ENCODE results near the gene NELFCD.
"Not testable (repeated sequence)": the region's sequence is repeated elsewhere in the genome, so short reads cannot be mapped to it uniquely, and the experiment has no call there.

NELFCD gene

DNA sequence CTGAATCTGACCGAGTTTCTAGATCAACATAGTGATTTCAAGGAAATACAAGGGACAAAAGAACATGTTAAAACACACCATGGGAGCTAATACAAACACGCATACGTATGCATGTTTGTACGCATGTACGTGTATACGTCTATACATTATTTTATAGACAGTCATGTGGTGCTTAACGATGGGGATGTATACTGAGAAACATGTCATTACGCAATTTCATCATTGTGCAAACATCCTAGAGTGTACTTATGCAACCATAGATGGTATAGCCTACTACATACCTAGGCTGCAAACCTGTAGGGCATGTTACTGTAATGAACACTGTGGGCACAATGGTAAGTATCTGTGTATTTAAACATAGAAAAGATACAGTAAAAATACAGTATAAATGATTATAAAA lies 25.0 kb upstream of the NELFCD start:
- Histone ChIP-seq H3K4me3 (ENCODE audit: low read length) (no peak overlapping the region), H3K9ac (ENCODE audit: low read length) (no peak overlapping the region), H3K27me3 (ENCODE audit: control insufficient read depth, insufficient read depth, low read length) (no peaks in the 10 kb centered on the region), H3K27ac (ENCODE audit: low read length) (no peak overlapping the region), H3K36me3 (ENCODE audit: control insufficient read depth, low read depth, low read length) (no peaks in the 10 kb centered on the region), H3K9me3 (ENCODE audit: control insufficient read depth, low read depth, low read length) (no peaks in the 10 kb centered on the region), H3K4me1 (ENCODE audit: control insufficient read depth, low read depth, low read length) (no peaks in the 10 kb centered on the region)

DNA sequence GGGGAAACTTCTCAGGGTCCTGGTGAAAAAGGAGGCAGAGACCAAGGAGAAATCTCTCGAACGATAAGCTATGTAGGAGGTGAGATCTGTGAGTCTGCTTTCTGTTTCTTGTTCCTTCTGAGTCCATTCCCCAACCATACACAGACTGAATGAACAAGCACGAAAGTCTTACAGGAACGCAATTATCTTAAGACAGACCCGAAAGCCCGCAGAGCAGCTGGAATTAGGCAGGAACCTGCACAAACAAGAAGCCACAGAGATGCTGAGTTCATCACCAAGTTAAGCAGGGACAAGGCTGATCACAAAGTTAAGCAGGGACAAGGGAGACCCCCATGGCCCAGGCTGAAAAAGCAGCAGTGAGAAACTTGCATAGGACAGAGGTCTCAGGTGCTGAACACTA lies 21.4 kb upstream of the NELFCD start:
- Histone ChIP-seq H3K27me3 (ENCODE audit: control insufficient read depth, insufficient read depth, low read length) (no peaks in the 10 kb centered on the region), H3K36me3 (ENCODE audit: control insufficient read depth, low read depth, low read length) (no peaks in the 10 kb centered on the region), H3K9ac (ENCODE audit: low read length) (no peak overlapping the region), H3K4me1 (ENCODE audit: control insufficient read depth, low read depth, low read length) (no peaks in the 10 kb centered on the region), H3K9me3 (ENCODE audit: control insufficient read depth, low read depth, low read length) (no peaks in the 10 kb centered on the region), H3K27ac (ENCODE audit: low read length) (no peak overlapping the region), H3K4me3 (ENCODE audit: low read length) (no peak overlapping the region)

DNA sequence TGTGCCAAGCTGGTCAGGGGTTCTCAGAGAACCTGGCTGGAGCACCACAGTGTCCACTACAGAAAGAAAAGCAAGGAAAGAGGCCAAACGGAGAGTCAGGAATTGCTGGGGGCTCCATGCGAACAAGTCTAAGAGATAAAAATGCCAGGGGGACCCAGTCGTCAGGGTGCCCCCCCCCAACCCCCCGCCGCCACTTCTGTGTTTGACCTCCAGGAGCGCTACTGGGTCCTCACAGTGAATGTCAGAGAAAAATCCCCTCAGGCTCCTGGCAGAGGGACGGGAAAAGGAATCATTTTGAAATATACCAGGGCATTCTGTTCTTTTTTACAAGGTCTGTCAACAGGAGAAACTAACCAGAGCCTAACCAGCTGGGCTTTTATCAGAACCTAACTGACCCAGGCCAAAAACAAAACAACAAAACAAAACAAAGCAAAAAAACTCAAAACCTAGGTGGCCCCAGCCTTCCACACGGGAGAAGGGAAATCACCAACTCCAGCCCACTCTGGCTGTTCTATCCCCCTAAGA lies 17.9 kb upstream of the NELFCD start:
- Histone ChIP-seq H3K27ac (ENCODE audit: low read length) (no peak overlapping the region), H3K36me3 (ENCODE audit: control insufficient read depth, low read depth, low read length) (no peaks in the 10 kb centered on the region), H3K4me1 (ENCODE audit: control insufficient read depth, low read depth, low read length) (no peaks in the 10 kb centered on the region), H3K4me3 (ENCODE audit: low read length) (no peak overlapping the region), H3K9me3 (ENCODE audit: control insufficient read depth, low read depth, low read length) (no peaks in the 10 kb centered on the region), H3K9ac (ENCODE audit: low read length) (no peak overlapping the region), H3K27me3 (ENCODE audit: control insufficient read depth, insufficient read depth, low read length) (no peaks in the 10 kb centered on the region)

DNA sequence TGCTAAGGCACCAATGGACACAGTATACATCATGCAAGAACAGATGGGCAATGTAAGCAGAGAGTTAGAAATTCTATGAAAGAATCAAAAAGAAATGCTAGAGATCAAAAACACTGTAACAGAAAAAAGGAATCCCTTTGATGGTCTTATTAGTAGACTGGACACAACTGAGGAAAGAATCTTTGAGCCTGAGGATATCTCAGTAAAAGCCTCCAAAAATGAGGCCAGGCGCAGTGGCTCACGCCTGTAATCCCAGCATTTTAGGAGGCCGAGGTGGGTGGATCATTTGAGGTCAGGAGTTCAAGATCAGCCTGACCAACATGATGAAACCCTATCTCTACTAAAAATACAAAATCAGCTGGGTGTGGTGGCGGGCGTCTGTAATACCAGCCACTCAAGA lies 17.1 kb upstream of the NELFCD start:
- H3K4me3 ChIP-seq (ENCODE audit: low read length); H3K4me1 ChIP-seq (ENCODE audit: control insufficient read depth, low read depth, low read length); H3K36me3 ChIP-seq (ENCODE audit: control insufficient read depth, low read depth, low read length); H3K9ac ChIP-seq (ENCODE audit: low read length); H3K9me3 ChIP-seq (ENCODE audit: control insufficient read depth, low read depth, low read length); H3K27me3 ChIP-seq (ENCODE audit: control insufficient read depth, insufficient read depth, low read length); H3K27ac ChIP-seq (ENCODE audit: low read length): not testable (repeated sequence)

DNA sequence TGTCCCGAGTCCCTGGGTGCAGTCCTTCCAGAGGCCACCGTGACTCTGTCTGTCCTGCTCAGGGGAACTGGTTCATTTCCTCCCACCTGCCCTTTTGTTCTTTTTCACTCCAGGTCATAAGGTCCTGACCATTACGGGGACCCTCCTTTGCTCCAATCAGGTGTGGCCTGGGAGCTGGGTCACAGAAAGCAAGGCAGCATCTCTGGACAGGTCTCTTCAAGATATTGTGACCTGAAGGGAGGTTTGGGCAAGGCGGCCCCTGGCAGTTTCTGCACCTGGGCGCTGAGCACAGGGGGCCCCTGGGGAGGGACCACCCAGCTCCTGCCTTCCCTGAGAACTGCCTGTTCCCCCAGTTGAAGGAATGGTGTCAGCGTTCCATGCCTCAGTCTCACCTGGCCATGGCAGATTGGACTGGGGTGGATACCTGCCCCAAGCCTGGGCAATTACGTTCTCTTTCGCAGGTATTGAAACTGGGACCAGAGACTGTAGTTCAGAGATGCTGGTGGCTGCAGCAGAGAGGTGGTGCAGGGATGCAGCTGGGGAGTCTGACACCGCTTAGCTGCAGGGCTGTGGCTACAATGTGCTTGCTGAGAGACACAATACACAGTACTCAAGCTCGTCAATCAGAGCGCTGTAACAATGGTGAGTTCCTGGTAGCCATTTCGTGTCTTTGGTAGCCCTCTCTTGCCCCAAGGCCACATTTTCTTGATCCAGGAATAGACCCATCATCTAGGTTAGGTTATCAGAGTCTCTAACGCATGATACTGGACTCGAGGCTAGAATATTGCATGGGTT lies 15.6 kb upstream of the NELFCD start:
- Histone ChIP-seq H3K9me3 (ENCODE audit: control insufficient read depth, low read depth, low read length) (peaks cover 6% of the 10 kb centered on the region), H3K9ac (ENCODE audit: low read length) (no peak overlapping the region), H3K4me1 (ENCODE audit: control insufficient read depth, low read depth, low read length) (no peaks in the 10 kb centered on the region), H3K27ac (ENCODE audit: low read length) (no peak overlapping the region), H3K27me3 (ENCODE audit: control insufficient read depth, insufficient read depth, low read length) (no peaks in the 10 kb centered on the region), H3K36me3 (ENCODE audit: control insufficient read depth, low read depth, low read length) (no peaks in the 10 kb centered on the region), H3K4me3 (ENCODE audit: low read length) (no peak overlapping the region)

DNA sequence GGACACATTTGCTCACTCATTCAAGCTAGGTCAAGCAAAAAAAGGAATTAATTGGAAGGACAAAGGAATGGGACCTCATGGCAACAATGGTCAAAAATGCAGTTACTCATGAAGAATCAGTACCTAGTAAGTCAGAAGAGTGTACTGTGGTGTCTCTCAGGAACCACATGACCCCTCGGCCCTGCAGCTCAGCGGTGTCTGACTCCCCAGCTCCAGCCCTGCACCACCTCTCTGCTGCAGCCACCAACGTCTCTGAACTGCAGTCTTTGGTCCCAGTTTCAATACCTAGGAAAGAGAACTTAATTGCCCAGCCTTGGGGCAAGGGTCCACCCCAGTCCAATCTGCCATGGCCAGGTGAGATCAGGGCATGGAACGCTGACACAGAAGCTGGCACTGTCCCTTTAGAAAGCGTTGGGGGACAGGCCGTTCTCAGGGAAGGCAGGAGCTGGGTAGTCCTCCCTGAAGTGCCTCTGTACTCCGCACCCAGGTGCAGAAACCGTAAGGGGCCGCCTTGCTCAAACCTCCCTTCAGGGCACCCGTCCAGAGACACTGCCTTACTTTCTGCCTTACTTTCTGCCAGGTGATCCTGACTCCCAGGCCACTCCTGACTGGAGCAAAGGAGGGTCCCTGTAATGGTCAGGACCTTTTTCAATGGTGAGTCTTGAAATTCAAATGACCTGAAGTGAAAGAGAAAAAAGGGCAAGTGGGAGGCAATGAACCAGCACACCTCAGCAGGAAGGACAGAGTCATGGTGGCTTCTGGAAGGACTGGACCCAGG lies 13.2 kb upstream of the NELFCD start:
- H3K9me3 ChIP-seq (ENCODE audit: control insufficient read depth, low read depth, low read length), result peaks cover 6% of the 10 kb centered on the region
- no peaks in the 10 kb centered on the region for H3K36me3 ChIP-seq (ENCODE audit: control insufficient read depth, low read depth, low read length)
- H3K9ac ChIP-seq (ENCODE audit: low read length), result no peak overlapping the region
- H3K27ac ChIP-seq (ENCODE audit: low read length), result no peak overlapping the region
- no peaks in the 10 kb centered on the region for H3K4me1 ChIP-seq (ENCODE audit: control insufficient read depth, low read depth, low read length)
- no peaks in the 10 kb centered on the region for H3K27me3 ChIP-seq (ENCODE audit: control insufficient read depth, insufficient read depth, low read length)
- H3K4me3 ChIP-seq (ENCODE audit: low read length), result no peak overlapping the region

DNA sequence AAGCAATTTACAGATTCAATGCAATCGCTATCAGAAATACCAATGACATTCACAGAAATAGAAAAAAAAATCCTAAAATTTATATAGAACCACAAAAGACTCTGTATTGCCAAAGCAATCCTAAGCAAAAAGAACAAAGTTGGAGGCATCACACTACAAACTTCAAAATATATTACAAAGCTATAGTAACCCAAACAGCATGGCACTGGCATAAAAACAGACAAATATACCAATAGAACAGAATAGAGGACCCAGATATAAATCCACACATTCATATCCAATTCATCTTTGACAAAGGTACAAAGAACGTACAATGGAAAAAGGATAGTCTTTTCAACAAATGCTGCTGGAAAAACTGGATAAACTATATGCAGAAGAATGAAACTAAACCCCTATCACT lies 11.6 kb upstream of the NELFCD start:
- no peak overlapping the region for H3K27ac ChIP-seq (ENCODE audit: low read length)
- no peak overlapping the region for H3K9ac ChIP-seq (ENCODE audit: low read length)
- peaks cover 6% of the 10 kb centered on the region for H3K9me3 ChIP-seq (ENCODE audit: control insufficient read depth, low read depth, low read length)
- H3K27me3 ChIP-seq (ENCODE audit: control insufficient read depth, insufficient read depth, low read length), result no peaks in the 10 kb centered on the region
- no peak overlapping the region for H3K4me3 ChIP-seq (ENCODE audit: low read length)
- no peaks in the 10 kb centered on the region for H3K4me1 ChIP-seq (ENCODE audit: control insufficient read depth, low read depth, low read length)
- H3K36me3 ChIP-seq (ENCODE audit: control insufficient read depth, low read depth, low read length), result no peaks in the 10 kb centered on the region

DNA sequence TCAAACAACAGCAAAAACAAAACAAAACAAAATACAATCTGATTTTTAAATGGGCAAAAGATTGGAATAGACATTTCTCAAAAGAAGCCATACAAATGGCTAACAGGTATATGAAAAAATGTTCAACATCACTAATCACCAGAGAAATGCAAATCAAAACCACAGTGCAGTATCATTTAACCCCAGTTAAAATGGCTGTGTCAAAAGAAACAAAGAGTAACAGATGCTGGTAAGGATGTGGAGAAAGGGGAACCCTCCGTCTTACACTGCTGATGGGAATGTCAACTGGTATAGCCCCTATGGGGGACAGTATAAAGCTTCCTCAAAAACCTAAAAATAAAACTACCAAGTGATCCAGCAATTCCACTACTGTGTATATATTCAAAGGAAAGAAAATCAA lies 10.9 kb upstream of the NELFCD start:
- no peaks in the 10 kb centered on the region for H3K27me3 ChIP-seq (ENCODE audit: control insufficient read depth, insufficient read depth, low read length)
- no peak overlapping the region for H3K4me3 ChIP-seq (ENCODE audit: low read length)
- no peak overlapping the region for H3K27ac ChIP-seq (ENCODE audit: low read length)
- no peaks in the 10 kb centered on the region for H3K4me1 ChIP-seq (ENCODE audit: control insufficient read depth, low read depth, low read length)
- H3K9me3 ChIP-seq (ENCODE audit: control insufficient read depth, low read depth, low read length), result peaks cover 6% of the 10 kb centered on the region
- H3K9ac ChIP-seq (ENCODE audit: low read length), result no peak overlapping the region
- no peaks in the 10 kb centered on the region for H3K36me3 ChIP-seq (ENCODE audit: control insufficient read depth, low read depth, low read length)

DNA sequence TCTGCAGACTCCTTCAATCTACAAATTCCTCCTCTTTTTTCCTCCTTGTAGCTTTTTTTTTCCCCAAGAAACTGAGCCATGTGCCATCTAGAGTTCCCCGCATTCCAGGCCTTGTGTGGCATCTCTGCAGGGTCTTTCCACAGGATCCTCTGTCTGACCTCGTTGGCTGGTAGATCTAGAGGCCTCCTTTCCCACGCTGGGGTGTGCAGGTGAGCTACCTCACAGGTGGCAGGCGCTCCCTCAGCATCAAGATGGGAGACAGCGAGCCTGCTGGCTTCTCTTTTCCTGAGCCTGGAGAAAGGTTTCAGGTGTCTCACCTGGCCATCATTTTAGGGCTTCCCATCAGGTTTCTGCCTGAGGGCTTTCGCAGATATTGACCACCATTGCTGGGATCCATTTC lies 9.6 kb upstream of the NELFCD start:
- Histone ChIP-seq H3K9ac (ENCODE audit: low read length) (no peak overlapping the region), H3K9me3 (ENCODE audit: control insufficient read depth, low read depth, low read length) (peaks cover 6% of the 10 kb centered on the region), H3K4me3 (ENCODE audit: low read length) (no peak overlapping the region), H3K4me1 (ENCODE audit: control insufficient read depth, low read depth, low read length) (no peaks in the 10 kb centered on the region), H3K36me3 (ENCODE audit: control insufficient read depth, low read depth, low read length) (no peaks in the 10 kb centered on the region), H3K27me3 (ENCODE audit: control insufficient read depth, insufficient read depth, low read length) (no peaks in the 10 kb centered on the region), H3K27ac (ENCODE audit: low read length) (no peak overlapping the region)

DNA sequence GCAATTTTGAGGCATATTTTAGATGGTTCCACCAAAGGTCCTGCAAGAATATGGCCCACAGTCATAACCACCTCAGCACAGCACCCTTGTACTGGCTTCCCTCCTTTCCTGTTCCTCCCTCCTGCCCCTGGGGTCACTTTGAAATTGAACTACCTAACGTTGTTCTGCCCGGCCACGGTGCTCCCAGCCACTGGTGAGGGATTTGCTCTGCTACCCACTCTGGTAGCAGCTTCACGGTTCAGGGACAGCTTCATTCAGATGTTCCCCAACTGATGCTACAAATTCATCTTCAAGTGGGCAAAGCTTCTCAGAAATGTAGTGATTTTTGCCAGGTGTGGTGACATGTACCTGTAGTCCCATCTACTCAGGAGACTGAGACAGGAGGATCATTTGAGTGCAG lies 7.9 kb upstream of the NELFCD start:
- H3K9me3 ChIP-seq (ENCODE audit: control insufficient read depth, low read depth, low read length), result peaks cover 6% of the 10 kb centered on the region
- no peaks in the 10 kb centered on the region for H3K36me3 ChIP-seq (ENCODE audit: control insufficient read depth, low read depth, low read length)
- H3K4me3 ChIP-seq (ENCODE audit: low read length), result no peak overlapping the region
- H3K9ac ChIP-seq (ENCODE audit: low read length), result no peak overlapping the region
- no peaks in the 10 kb centered on the region for H3K27me3 ChIP-seq (ENCODE audit: control insufficient read depth, insufficient read depth, low read length)
- H3K27ac ChIP-seq (ENCODE audit: low read length), result no peak overlapping the region
- H3K4me1 ChIP-seq (ENCODE audit: control insufficient read depth, low read depth, low read length), result peaks cover 2% of the 10 kb centered on the region

DNA sequence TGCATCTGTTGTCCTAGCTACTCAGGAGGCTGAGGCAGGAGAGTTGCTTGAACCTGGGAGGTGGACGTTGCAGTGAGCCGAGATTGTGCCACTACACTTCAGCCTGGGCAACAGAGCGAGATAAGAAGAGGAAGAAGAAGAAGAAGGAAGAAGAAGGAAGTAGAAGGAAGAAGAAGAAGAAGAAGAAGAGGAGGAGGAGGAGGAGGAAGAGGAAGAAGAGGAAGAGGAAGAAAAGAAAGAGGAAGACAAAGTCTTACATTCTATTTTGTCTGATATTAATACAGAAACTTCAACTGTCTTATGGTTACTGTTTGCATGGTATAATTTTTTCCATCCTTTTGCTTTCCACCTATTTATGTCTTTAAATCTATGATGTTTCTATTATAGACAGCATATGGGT lies 7.2 kb upstream of the NELFCD start:
- Histone ChIP-seq H3K36me3 (ENCODE audit: control insufficient read depth, low read depth, low read length) (no peaks in the 10 kb centered on the region), H3K9me3 (ENCODE audit: control insufficient read depth, low read depth, low read length) (peaks cover 6% of the 10 kb centered on the region), H3K4me3 (ENCODE audit: low read length) (no peak overlapping the region), H3K4me1 (ENCODE audit: control insufficient read depth, low read depth, low read length) (peaks cover 7% of the 10 kb centered on the region), H3K9ac (ENCODE audit: low read length) (no peak overlapping the region), H3K27ac (ENCODE audit: low read length) (no peak overlapping the region), H3K27me3 (ENCODE audit: control insufficient read depth, insufficient read depth, low read length) (no peaks in the 10 kb centered on the region)

DNA sequence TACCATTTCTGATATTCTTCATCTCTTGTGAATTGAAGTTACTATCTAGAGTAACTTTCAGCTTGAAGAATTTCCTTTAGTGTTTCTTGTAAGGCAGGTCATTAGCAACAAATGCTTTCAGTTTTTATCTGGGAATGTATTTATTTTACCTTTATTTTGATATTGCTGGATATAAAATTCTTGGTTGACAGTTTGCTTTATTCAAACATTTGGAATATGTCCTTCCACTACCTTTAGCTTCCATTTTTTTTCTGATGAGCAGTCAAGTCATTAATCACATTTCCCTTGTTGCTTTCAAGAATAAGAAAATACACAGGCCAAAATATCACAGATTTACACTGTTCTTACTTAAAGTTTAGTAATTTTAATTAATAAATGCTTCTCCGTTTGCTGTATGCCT lies 5.7 kb upstream of the NELFCD start:
- H3K36me3 ChIP-seq (ENCODE audit: control insufficient read depth, low read depth, low read length), result no peaks in the 10 kb centered on the region
- no peak overlapping the region for H3K27ac ChIP-seq (ENCODE audit: low read length)
- H3K4me3 ChIP-seq (ENCODE audit: low read length), result no peak overlapping the region
- no peak overlapping the region for H3K9ac ChIP-seq (ENCODE audit: low read length)
- H3K4me1 ChIP-seq (ENCODE audit: control insufficient read depth, low read depth, low read length), result peaks cover 7% of the 10 kb centered on the region
- no peaks in the 10 kb centered on the region for H3K9me3 ChIP-seq (ENCODE audit: control insufficient read depth, low read depth, low read length)
- no peaks in the 10 kb centered on the region for H3K27me3 ChIP-seq (ENCODE audit: control insufficient read depth, insufficient read depth, low read length)

Measured in iPS-18a (cell line).